Measurements from ENCODE around the gene FJX1.

DNA sequence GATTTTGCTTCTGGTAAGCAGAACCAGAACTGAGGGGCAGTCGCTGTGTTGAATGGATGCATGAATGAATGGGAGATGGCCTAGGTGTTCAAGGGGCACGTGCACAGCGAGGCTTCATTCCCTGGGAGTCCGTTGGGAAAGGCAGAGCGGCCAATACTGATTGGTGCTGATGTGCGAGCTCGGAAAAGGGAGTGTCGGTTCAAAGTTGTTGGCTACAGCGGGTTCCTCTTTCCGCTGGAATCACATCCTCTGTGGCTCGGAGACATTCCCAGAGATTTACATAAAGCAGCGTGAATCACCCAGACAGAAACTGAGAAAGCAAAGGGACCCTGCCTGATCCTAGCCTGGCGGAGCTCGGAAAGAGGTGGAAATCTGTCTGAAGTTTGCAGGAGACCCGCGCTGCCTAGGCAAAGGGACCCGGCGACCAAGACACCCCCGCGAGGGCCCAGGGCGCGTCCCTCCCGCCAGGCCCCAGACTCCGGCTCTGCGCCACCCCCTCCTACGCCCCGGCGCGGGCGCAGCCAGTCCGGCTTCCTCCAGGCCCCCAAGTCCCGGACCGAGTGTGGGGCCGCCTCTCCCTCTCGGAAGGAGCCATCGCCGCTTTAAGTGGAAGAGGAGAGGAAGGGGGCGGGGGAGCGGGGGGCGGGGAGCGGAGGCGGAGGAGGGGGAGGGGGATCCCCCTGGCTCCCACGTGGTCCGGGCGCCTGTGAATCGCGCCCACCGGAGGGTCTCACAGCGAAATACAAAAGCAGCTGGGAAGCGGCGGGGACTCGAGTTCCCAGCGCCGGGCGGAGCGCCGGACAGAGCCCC is at the start of gene FJX1:
- TF ChIP-seq CTCF (IDR thresholded peaks at IDR 0.05) (no peak), POLR2A (IDR thresholded peaks at IDR 0.05) (no peak)

All from Peyer's patch (tissue), 4 donors.